GM21515 (cell line): ENCODE data around the gene ADISSP.

ENCODE experiments used
- ATAC-seq: cut with Tn5 transposase; IDR thresholded peaks from one replicate; pipeline ENCODE4 v1.9.1; 2021; ENCODE audit not compliant: unreplicated experiment

ADISSP gene

DNA sequence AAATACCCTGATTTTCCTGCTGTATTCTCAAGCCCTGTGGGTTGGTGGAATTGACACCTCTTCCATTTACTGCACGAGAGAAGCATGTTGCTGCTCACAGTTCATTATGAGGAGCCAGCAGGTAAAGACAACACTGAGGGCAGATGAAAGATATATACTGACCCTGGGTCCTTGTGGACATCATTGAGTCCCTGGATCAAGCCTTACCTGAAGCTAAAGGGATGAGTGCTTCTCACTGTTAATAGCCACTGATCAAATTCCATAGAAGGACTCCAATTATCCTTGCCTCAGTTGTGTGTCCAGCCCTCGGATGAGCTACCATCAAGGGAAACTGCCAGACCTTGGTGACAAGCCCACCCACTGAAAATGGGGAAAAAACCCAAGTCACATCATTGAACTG, 47.5 kb downstream of the ADISSP start:
- no peak for ATAC-seq

GRCh38 chr20:3719046-3719445, 48.5 kb downstream of the ADISSP start:
- ATAC-seq: no peak

- ATAC-seq: no peak
Measured at GRCh38 chr20:3716195-3716834, 51.2 kb downstream of the ADISSP start.

DNA sequence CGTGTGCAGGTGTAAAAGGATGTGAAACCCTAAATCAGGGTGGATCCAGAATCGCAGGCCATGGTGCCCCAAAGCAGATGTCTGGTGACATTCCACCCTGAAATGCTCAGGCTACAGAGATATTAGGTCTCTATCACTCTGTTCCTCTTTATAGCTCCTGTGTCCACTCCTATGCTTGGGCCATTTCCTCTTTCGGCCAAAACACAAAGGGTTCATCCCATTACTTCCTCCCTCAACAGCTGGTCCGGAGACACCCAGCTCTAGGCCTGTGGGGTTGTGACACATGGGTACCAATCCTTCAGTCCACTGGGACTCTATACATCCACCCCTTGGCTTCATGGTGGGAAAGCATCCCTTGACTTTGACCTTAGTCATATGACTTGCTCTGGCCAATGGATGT, 53.5 kb downstream of the ADISSP start:
- ATAC-seq: no peak

GRCh38 chr20:3712279-3712873, 55.2 kb downstream of the ADISSP start, which contains the start of gene SIGLEC1:
TSS of gene SIGLEC1 (minus strand) at chr20:3712600. CDS start at chr20:3707128, 5,472 bp downstream.
- ATAC-seq: no peak

GRCh38 chr20:3711484-3711941, 56.0 kb downstream of the ADISSP start:
- no peak for ATAC-seq

- no peak for ATAC-seq
Measured at GRCh38 chr20:3710703-3711483, 56.7 kb downstream of the ADISSP start.

GRCh38 chr20:3710011-3710466, 57.5 kb downstream of the ADISSP start:
- no peak for ATAC-seq

DNA sequence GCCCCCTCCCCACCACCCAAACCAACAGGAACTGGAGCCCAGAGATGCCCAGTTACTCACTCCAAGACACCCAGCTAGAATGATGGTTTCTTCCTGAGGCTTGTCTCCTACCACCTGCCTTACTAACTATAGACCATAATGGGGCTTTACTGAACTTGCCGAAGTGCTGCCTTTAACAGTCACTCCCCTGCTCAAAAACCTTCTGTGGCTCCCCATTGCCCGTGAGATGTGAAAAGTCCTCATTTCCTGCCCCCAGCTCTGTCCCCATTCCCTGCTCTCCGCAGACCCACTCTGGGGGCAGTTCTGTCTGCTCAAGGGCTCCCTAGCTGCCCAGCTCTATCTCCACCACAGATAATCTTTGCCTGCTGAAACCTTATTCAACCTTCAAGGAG, 60.0 kb downstream of the ADISSP start:
- ATAC-seq: no peak

- no peak for ATAC-seq
Measured at GRCh38 chr20:3706774-3707507, 60.6 kb downstream of the ADISSP start.

DNA sequence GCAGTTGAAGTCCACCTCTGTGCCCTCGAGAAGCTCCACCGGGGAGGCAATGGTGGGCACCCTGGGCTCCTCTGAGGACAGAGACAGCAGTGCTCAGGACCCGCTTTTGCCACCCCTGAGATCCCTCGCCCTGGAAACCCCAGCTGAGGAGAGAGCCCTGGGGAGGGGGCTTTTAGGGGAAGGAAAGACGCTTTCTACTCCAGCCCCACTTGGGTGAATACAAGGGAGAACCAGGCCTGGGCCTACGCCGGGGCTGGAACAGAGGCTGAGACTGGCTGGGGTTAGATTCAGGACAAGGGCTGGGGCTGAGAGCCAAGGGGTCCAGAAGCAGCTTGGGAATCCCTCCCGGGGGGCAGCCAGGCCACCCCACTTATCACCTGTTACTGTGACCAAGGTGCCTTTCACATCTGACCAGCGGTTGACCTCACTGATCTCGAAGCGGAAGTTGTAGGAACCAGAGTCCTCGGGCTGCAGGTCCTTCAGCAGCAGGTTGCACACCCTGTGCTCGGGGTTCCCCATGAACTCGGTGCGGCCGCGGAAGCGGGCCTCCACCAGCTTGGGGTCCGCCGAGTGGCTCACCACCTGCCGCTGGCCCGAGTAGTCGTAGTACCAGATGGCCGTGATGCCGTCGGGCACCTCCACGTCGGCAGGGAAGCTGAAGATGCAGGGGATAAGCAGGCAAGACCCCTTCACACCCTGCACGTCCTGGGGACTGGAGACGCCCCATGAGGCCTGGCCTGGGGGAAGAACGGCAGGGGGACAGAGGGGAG, 61.4 kb downstream of the ADISSP start:
- no peak for ATAC-seq

- ATAC-seq: no peak
Measured at GRCh38 chr20:3705491-3705969, 62.0 kb downstream of the ADISSP start.

- no peak for ATAC-seq
Measured at GRCh38 chr20:3704087-3704486, 63.5 kb downstream of the ADISSP start.
